RPMI8226 (cell line): ENCODE results near the gene SLC36A2.

Experiments
- DNase-seq: peaks from one replicate; pipeline ENCODE4 v3.0.0-alpha.2; 2015

The SLC36A2 gene

GRCh38 chr5:151281001-151281639 lies 66.2 kb downstream of the SLC36A2 start:
- DNase-seq: no peak

- no peak for DNase-seq
Observed at GRCh38 chr5:151280443-151280842, 66.9 kb downstream of the SLC36A2 start.

- DNase-seq: no peak
Observed at GRCh38 chr5:151278845-151279244, 68.5 kb downstream of the SLC36A2 start.

DNA sequence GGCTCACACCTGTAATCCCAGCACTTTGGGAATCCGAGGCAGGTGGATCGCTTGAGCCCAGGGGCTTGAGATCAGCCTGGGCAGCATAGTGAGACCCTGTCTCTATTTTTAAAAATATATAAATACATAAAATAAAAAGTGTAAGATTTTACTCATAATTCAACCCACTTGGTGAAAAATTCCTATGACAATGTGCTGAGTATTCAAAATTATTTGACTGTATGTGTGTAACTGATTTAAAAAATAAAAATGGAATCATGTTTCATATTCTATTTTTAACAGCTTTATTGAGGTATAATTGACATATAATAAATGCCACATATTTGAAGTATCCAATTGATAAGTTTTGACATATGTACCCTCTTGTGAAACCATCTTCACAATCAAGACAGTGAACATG lies 71.6 kb downstream of the SLC36A2 start:
- DNase-seq: no peak

- DNase-seq: no peak
Observed at GRCh38 chr5:151274666-151275065, 72.7 kb downstream of the SLC36A2 start.

- no peak for DNase-seq
Observed at GRCh38 chr5:151271336-151271735, 76.0 kb downstream of the SLC36A2 start.

- DNase-seq: no peak
Observed at GRCh38 chr5:151270599-151270998, 76.8 kb downstream of the SLC36A2 start.

- DNase-seq: no peak
Observed at GRCh38 chr5:151267491-151268260, 79.7 kb downstream of the SLC36A2 start.
